Ishikawa (cell line): ENCODE results near the gene DSCAML1.

Source experiments
- RAD21 ChIP-seq: IDR thresholded peaks from 2 replicates; pipeline ENCODE4 v1.6.1; 2012; ENCODE audit warnings: low read depth
- TF ChIP-seq, protein P1 (sequence below): IDR thresholded peaks from 2 replicates; pipeline ENCODE4 v1.6.1; 2012

DNA sequence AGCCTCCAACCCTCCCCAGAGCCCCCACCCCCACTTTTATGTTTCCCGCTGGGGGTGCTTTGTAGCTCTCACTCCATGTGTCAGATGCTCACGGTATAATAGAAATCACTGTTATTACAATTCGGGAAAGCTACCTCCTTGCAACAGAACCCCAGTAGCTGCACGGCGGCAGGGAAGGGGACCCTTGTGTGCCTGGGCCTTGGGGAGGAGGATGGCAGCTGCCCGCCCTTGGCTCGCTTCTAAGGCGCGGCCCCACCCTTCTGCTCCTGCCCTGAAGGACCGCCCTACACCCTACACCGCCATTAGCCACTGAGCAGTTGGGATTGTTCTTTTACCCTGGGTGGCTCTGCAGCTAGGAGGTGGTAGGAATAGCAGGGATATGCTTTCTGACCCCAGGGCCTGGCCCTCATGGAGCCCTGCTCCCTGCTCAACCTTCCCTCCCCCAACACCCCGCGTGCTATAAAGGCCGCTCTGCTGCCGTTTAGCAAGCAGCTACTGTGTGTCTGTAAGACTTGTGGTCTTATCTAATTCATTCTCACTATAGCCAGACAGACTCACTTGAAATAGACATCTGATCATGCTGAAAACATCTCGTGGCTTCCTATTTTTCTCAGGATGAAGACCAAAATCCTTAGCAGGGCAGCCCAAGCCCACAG is 249.7 kb downstream of the DSCAML1 start:
- TF ChIP-seq, protein P1, sequence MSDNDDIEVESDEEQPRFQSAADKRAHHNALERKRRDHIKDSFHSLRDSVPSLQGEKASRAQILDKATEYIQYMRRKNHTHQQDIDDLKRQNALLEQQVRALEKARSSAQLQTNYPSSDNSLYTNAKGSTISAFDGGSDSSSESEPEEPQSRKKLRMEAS: no peak
- no peak for TF ChIP-seq RAD21
